Measurements from ENCODE around the gene MEX3D. TPM values are rescaled to one million over a fixed set of nuclear protein-coding genes. Genes with fewer than 3 reads are reported as not detected.

MEX3D gene
- polyA plus RNA-seq, 10 donors = 18.9 to 34.8 (median 24.2) TPM

DNA sequence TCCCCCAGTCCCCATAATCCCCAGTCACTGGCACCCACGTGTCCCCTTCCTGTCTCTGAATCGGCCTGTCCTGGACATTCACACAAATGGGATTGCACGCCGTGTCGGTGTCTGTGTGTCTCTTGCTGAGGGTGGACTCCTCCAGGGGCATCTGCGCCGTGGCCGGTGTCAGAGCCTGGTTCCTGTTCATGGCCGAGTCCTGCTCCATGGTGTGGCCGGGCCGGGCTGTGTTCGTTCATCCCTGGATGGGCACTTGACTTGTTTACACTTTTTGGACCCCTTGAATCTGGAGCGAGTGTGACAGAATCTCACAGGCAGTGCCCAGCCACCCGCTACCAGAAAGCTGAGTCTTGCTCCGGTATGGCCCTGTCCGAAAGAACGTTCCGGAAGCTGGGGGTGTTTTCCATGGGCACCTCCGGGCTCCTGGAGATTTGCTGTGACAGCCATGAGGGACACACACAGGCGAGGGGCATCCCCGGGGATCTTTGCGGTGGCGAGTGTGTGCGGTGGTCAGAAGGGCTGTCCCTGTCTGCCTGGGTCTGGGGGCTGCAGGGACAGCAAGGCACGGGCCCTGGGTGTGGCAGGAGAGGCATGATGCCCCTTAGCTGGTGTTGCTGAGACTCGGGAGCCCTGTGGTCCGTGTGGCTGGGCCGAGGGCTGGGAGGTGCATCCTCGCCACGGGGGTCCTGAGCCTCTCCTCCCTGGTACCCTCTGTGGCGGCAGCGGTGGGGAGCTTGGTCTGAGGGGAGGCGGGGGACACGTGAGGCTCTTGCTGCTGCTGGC is 6.4 kb upstream of the MEX3D start:
- DNase-seq = no peak

DNA sequence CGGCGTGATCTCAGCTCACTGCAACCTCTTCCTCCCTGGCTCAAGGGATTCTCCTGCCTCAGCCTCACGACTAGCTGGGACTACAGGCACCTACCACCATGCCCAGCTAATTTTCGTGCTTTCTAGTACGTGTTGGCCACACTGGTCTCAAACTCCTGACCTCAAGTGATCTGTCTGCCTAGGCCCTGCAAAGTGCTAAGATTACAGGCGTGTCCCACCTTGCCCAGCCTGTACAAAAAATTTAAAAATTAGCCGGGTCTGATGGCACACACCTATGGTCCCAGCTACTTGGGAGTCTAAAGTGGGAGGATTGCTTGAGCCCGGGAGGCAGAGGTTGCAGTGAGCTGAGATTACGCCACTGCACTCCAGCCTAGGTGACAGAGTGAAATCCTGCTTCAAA is 4.7 kb upstream of the MEX3D start:
- DNase-seq = no peak

DNA sequence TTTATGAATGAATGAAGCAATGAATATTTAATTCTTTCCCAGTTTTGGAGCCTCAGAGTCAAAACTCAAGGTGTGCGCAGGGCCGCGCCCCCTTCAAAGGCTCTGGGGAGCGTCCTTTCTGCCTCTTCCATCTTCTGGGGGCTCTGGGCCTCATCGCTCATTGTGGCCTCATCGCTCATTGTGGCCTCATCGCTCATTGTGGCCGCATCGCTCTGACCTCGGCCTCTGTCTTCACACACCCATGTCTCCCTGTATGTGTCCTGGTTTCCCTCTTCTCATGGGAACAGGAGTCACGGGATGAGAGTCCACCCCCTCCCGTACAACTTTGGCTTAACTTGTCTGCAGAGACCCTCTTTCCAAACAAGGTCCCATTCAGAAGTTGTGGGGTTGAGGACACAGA is 3.2 kb upstream of the MEX3D start:
- DNase-seq = no peak

DNA sequence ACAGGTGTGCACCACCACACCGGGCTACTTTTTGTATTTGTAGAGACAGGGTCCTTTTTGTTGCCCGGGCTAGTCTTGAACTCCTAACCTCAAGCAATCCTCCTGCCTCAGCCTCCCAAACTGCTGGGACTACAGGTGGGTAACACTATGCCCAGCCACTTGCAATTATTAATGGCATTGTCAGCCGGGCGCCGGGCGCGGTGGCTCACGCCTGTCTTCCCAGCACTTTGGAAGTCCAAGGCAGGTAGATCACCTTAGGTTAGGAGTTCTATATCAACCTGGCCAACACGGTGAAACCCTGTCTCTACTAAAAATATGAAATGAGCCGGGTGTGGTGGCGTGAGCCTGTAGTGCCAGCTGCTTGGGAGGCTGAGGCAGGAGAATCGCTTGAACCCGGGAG is 2.7 kb upstream of the MEX3D start:
- no peak for DNase-seq

DNA sequence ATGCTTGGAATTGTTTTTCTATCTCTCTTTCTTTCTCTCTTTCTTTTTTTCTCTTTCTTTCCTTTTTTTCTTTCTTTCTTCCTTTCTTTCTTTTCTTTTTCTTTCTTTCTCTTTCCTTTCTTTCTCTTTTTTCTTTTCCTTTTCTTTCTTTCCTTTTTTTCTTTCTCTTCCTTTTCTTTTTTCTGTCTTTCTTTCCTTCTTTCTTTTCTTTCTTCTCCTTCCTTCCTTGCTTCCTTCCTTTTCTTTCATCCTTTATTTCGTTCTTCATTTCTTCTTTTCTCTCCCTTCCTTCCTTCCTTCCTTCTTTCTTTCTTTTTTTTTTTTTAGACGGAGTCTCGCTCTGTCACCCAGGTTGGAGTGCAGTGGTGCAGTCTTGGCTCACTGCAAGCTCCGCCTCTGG is 1.9 kb upstream of the MEX3D start:
- no peak for DNase-seq

DNA sequence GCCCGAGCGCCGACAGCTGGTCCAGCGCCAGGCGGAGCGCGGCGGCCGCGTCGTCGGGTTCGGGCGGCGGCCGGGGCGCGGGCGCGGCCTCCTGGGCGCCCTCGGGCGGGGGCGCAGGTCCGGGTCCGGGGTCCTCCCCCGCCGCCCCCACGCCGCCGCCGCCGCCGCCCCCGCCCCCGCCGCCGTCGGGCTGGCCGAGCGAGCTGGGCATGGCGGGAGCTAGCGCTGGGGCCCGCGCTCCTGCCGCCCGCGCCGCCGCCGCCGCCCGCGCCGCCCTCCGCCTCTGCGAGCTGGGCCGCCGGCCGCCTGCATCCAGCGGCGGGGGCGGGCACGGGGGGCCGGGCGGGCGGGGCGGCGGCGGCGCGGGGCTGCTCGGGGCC is 287 bp downstream of the MEX3D start:
- no peak for DNase-seq

DNA sequence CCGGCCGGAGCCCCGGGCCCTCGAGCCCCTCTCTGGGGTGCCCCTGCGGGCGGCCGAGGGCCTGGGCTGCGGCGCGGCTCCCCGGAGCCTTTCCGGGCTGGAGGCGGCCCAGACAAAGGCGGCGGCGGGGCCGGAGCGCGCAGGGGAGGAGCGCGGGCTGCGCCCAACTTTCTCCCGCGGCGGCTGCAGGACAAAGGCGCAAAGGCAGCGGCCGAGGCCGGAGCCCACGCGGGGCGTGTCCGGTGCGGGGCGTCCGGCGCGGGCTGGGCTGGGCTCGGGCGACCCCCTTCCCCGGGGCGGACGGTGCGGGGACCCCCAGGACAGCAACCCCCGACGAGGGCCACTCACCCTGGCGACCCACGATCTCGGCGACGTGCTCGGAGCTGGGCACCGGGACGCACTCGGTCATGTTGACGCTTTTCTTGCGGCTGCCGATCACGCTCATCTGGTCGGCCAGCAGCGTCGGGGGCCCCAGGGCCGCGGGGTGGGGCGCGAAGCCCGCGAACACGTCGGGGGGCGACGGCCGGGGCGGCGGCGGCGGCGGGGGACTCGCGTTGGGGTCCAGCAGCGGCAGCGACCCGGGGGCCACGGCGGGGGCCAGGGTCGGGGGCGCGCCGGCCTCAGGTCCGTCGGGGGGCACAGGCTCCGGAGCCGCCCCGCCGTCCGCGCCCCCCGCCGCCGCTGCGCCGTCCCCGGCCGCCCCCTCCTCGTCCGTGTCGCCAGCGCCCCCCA is 843 bp downstream of the MEX3D start:
- peak in 1 of 3 donors; percentile 79 for DNase-seq

DNA sequence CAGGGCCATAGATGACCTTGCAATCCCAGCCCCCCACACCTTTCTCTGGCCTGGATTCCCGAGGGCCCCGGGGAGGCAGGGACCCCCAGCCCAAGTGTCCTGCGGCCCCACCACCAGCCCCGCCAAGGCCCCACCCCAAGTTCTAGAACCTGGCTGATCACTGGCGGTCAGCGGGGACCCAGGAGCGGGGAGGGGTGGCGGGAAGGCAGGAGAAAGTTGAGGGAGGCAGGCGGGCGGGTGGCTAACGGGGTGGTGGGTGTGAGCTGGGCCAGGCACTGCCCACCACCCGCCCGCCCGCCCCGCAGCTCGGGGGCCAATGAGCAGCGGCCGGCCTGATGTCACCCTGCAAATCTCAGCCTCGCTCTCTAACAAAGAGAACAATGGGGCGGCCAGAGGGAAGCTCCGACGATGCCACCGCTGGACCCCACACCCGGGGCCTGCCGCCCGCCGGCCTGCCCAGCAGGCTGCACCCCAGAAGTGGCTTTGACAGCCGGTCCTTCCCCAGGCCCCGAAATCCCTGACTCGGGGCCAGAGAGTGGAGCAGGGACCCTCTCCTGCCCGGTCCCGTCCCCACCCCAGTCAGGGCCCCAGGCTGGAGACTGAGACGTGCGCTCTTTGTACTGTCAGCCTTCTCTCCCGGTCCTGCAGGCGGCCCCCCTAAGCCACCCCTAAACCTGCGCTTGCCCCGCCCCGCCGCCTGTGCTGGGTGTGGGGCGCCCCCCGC is 1.6 kb downstream of the MEX3D start:
- peak; percentile 82 to 96 (median 87) for DNase-seq

DNA sequence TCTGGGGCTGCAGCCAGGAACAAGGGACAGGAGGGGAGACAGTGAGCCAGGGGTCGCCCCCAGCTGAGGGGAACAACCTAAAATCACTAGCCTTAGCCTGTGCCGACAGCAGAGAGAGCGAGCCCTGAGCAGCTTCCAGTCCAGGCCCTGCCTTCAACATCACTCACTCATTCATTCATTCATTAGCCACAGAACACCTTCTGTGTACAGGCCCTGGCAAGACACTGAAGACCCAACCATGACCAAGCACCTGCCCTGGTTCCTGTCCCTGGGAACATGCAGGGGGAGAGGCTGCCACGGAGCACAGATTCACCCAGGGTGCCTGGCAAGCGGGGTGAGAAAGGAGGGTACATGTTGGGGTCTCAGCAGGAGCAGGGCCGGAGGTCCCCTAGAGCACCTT is 4.9 kb downstream of the MEX3D start:
- DNase-seq = no peak

DNA sequence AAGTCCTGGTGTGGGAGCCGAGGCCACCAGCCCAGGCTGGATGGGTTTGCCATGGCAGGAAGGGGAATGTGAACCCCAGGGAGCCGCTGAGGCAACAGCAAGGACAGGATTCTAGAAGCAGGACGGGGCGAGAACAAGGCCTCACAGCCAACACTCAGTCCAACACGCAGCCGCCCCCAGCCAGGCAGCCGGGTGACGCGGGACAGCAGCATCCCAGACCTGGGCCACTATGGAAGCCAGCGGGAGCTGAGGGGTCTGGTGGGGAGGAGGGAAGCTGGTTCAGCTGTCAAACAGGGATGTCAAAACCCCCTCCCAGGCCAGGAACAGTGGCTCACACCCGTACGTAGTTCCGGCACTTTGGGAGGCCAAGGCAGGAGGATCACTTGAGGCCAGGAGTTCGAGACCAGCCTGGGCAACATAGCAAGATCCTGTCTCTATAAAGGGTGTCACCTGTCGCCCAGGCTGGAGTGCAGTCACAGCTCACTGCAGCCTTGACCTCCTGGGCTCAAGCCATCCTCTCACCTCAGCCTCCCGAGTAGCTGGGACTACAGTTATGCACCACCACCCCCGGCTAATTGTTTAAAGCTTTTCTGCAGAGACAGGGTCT is 6.8 kb downstream of the MEX3D start:
- no peak for DNase-seq

DNA sequence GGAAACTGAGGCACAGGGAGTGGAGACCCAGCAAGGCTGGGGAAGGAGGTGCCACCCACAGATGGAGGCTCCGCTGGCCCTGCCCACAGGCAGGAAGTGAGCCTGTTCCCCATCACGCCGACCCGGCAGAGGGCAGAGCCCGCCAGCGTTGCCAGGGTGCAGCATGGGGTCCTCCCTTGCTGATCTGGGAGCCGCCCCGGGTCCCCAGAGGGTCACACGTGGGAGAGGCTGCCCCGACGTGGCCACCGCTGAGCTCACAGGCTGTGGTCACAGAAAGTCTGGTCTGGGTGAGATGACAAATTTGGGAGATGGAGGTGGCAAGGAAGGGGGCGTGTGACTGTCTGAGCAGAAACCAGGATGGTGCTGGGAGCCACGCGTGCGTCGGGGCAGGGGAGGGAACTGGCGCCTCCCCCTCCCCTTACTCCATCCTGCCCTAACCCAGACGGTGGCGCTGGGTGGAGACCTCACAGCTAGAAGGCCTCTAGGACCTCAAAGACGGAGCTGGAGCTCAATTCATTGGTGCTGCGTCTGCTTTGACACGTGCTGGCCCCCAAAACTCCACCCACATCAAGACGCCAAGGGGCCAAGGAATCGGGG is 7.7 kb downstream of the MEX3D start:
- no peak for DNase-seq

DNA sequence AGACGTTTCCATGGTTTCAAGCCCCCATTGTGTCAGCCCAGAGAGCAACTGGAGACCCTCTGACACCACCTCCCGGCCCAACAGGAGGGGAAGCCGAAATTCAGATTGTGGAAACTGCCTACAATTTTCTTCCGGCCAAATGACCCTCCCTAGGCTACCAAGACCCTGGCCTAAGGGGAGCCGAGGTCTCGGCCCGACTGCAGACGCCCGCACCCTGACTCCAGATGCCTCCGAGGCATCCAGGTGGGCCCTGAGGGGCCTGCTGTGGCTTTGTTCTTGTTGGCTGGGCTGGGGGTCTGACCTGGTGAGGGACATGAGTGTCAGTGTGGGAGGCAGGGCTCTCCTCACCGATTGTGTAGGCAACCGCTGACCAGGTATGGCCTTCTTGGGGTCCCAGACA is 9.6 kb downstream of the MEX3D start:
- DNase-seq = no peak

DNA sequence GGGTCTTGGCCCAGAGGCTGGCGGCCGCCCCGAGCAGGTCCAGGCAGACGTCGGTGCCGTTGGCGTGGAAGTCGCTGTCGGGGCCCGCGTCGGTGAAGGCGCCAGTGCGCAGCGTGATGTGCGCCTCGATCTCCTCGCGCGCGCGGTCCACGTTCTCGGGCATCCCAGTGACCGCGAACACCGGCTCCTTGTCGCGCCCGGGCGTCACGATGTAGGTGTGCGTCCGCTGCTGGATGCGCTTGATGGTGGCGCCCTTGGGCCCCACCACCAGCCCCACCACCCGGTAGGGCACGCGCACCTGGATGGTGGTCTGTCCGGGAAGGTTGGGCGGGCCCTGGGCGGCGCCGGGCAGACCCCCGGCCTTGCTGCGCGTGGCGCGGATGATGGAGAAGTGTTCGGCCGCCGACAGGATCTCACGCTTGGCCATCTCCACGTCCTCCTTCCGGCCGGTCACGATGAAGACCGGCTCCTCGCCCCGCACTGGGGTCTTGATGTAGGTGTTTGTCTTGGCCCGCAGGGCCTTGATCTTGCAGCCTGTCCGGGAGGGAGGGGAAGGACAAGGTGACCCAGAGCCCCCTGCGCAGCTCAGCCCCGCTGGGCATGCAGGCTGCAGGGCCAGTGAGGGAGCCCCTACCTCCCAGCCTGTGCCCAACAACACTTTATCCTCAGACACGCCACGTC is 11.6 kb downstream of the MEX3D start:
- DNase-seq = no peak

DNA sequence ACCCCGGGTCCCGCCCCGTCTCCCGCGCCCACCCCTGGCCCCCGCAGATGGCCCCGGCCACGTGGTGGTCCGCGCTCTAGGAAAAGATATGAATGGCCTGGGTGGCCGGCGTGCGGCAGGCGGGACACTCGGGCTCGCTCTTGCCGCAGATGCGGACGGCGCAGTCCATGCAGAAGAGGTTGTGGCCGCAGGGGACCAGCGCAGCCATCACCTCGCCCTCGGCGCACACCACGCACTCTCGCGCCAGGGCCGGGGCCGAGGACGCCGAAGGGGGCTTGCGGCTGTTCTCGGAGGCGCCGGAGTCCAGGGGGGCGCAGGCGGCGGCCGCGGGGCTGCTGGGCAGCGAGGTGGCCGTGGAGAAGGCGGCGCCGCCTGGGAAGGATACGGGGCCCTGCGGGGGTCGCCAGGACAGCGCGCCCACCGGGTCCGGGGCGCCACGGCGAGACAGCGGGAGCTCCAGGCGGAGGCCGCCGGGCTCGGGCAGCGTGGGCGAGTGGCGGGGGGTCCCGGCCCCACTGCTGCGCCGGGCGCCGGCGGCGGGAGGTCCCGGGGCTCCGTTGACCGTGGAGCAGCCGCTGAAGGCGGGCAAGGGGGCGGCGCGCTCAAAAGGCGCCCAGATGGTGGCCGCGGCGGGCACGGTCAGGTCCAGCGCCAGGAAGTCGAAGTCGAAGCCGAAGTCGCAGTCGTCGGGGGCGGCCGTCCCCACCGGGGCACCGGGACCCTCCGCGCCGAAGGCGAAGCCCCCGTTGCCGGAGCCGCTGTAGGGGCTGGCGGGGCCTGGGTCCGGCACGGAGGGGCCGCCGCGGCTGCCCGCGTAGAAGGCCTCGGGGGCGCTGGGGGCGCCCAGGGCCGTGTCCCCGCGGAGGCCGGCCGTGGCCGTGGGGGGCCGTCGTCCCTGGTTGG is 12.4 kb downstream of the MEX3D start:
- no peak for DNase-seq

DNA sequence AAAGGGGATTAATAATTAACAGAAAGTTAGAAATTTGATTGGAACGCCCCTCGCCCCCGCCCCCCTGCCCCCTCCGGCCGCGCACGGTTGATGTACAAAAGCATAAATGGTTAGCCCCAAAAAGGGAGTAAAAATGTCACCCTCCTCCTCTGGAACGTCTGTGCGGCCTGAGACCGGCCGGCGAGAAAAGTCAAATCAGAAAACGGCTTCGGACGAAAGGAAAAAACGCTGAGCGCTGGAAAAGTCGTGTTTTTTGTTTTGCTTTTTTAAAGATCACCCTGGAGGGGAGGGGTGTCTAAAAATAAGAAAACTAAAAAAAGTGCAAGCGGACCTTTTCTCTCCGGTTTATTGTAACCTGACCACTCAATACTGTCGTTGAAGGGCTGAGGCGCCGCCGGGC is 13.2 kb downstream of the MEX3D start:
- no peak for DNase-seq

DNA sequence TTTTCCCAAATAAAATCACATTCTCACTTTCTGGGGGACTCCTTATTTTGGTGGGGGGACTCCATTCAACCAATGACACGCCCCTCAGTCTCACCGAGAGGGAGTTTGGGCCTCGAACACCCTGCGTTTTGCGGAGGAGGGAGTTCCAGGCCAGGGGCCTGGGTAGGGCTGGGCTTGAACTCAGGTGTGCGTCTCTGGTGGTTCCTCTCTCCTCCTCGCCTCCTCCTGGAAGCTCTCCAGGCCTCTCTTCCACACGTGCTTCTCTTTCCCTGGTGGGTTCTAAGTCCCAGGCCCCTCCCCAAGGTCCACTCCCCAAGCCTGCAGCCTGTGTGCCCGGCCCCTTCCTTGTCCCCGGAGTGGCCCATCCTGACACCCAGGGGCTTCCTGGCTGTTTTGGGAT is 14.7 kb downstream of the MEX3D start:
- no peak for DNase-seq

DNA sequence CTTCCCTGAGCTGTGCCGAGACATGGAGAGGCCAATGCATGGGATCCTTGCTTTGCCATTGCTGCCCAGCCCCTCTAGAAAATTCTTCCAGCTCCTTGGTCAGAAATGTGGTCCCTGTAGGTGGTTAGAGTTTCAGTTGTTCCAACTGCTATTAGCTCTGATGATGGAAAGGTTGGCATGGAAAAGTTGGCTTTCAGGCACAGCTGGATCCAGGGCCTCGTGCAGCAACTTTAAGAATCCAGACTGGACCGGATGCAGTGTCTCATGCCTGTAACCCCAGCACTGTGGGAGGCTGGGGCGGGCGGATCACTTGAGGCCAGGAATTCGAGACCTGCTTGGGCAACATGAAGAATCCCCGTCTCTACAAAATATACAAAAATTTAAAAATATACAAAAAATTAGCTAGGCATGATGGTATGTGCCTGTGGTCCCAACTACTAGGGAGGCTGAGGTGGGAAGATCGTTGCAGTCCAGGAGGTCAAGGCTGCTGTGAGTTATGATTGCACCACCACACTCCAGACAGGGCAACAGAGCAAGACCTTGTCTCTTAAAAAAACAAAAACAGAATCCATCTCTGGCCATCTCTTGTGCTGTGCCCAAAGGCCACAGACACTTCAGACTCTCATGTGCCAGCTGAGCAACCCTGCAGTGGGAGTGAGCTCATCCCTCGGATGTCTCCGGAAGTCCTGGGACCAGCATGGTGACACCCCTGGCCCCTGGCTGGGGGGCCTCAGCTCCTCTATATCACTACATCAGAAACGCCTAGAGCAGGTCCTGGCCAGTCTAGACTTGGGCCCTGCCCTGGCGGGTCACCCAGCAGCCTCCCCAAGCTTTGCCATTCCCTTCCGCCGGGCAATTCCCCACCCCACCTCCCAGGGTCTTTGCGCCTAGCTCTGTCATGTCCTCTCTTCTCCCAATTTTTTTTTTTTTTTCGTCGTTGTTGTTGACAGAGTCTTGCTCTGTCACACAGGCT is 16.8 kb downstream of the MEX3D start:
- DNase-seq = no peak

DNA sequence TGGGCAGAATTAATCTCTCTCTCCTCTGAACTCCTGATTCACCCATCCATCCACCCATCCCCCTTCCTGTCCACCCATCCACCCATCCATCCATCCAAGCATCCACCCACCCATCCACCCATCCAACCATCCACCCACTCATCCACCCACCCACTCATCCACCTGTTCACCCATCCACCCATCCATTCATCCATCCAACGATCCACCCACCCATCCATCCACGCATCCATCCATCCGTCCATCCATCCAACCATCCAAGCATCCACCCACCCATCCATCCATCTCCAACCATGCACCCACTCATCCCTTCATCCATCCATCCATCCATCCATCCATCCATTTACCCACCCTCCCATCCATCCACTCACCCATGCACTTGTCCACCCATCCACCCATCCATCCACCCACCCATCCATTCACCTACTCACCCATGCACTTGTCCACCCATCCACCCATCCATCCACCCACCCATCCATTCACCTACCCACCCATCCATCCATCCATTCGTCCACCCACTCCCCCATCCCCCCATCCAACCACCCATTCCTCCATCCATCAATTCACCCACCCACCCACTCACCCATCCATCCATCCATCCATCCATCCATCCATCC is 18.7 kb downstream of the MEX3D start:
- no peak for DNase-seq
